Stomach (tissue), 4 donors: ENCODE data around the gene NDST1.

Source experiments
- POLR2A ChIP-seq, 4 donors: fragments of 450-650 bp; IDR thresholded peaks; one replicate each; pipeline ENCODE4 v1.6.1; 2016; ENCODE audit warnings: antibody characterized with exemption in 4 of 4, control low read depth in 2 of 4, mild to moderate bottlenecking in 1 of 4, moderate library complexity in 1 of 4
- TF ChIP-seq, protein P1 (sequence below), 7 experiments: fragments of 450-650 bp in 4 of 7; fragments of 200-600 bp in 3 of 7; sonication (generic) in 3 of 7; IDR thresholded peaks; one replicate each; pipeline ENCODE4 v1.5.1; 2016 to 2019; ENCODE audit warnings: antibody characterized with exemption in 7 of 7, control low read depth in 2 of 7, mild to moderate bottlenecking in 1 of 7

DNA sequence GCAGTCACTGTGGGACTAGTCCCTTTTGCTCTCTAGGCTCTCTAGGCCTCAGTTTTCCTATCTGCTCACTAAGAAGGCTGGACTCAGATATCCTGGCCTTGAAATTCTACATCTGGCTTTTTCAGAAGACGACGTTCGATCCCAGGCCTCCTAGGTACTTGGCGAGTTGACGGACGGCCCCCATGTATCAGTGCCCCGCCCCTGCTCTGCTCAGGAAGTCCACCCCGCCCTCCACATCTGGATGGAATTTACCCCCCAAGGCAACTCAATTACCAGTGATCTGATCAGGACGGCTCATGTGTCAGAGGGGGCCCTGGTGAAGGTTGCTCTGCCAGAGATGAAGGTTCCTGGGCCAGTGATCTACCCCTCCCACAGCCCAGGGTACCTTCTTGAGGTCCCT, 88.4 kb downstream of the NDST1 start:
- TF ChIP-seq, protein P1, sequence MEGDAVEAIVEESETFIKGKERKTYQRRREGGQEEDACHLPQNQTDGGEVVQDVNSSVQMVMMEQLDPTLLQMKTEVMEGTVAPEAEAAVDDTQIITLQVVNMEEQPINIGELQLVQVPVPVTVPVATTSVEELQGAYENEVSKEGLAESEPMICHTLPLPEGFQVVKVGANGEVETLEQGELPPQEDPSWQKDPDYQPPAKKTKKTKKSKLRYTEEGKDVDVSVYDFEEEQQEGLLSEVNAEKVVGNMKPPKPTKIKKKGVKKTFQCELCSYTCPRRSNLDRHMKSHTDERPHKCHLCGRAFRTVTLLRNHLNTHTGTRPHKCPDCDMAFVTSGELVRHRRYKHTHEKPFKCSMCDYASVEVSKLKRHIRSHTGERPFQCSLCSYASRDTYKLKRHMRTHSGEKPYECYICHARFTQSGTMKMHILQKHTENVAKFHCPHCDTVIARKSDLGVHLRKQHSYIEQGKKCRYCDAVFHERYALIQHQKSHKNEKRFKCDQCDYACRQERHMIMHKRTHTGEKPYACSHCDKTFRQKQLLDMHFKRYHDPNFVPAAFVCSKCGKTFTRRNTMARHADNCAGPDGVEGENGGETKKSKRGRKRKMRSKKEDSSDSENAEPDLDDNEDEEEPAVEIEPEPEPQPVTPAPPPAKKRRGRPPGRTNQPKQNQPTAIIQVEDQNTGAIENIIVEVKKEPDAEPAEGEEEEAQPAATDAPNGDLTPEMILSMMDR (IDR thresholded peaks at IDR 0.05): no peak
- TF ChIP-seq POLR2A (IDR thresholded peaks at IDR 0.05): no peak
